ENCODE data around the gene KDM4E. TPM values are rescaled to one million over a fixed set of nuclear protein-coding genes. Genes with fewer than 3 reads are reported as not detected.

The KDM4E gene
- total and polyA plus RNA-seq, 9 of the 15 experiments (the other 6 are each of a cell fraction or from before 2014, with no cell fraction given), result 0.04 TPM; not detected in 8

DNA sequence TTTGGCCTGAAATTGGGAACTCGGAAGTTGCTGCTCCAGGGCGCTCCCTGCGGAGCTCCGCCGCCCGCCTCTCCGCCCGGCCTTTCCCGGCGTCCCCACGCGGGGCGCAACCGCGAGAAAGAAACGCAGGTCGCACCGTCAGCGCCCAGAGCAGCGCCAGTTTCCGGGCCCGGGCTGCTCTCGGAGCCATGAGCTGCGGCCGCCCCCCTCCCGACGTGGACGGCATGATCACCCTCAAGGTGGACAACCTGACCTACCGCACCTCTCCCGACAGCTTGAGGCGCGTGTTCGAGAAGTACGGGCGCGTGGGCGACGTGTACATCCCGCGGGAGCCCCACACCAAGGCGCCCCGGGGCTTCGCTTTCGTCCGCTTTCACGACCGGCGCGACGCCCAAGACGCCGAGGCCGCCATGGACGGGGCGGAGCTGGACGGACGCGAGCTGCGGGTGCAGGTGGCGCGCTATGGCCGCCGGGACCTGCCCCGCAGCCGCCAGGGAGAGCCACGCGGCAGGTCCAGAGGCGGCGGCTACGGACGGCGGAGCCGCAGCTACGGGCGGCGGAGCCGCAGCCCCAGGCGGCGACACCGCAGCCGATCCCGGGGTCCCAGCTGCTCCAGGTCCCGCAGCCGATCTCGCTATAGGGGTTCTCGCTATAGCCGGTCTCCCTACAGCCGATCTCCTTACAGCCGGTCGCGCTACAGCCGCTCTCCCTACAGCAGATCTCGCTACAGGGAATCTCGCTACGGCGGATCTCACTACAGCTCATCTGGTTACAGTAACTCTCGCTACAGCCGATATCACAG, 42.2 kb downstream of the KDM4E start (continued):
- peak in 1 of 2 experiments; percentile 11; a peak in 1 of 4 replicates for TF ChIP-seq SIN3A (IDR thresholded peaks at IDR 0.05; ENCODE audit: borderline replicate concordance in 2 of 2, control insufficient read depth in 1 of 2, low read depth in 2 of 2, low read length in 2 of 2)
- 0 out of 2 replicates have a peak, but pooled peaks have one; percentile 33 for TF ChIP-seq C11orf30 (IDR thresholded peaks at IDR 0.05; ENCODE audit: low read depth)
- TF ChIP-seq MGA (IDR thresholded peaks at IDR 0.05), result peak; percentile 89
- peak; percentile 48 for TF ChIP-seq POLR2H (tag; IDR thresholded peaks at IDR 0.05; ENCODE audit: low read depth)
- TF ChIP-seq MXI1 (IDR thresholded peaks at IDR 0.05; ENCODE audit: low read depth, low read length), result no peak
- 0 out of 2 replicates have a peak, but pooled peaks have one; percentile 37 for TF ChIP-seq RUNX1 (IDR thresholded peaks at IDR 0.05; ENCODE audit: low read depth)
- TF ChIP-seq HDAC1 (IDR thresholded peaks at IDR 0.05), result peak in 1 of 2 experiments; percentile 45; a peak in 2 of 4 replicates
- TF ChIP-seq XRCC5 (IDR thresholded peaks at IDR 0.05; ENCODE audit: low read depth, low read length), result 0 out of 2 replicates have a peak, but pooled peaks have one; percentile 41
- TF ChIP-seq SUPT5H (IDR thresholded peaks at IDR 0.05), result peak; percentile 85
- peak; percentile 27 for TF ChIP-seq FOSL1 (tag; conservative IDR thresholded peaks at IDR 0.05)
- peak; percentile 65 for TF ChIP-seq ZBTB9 (CRISPR knock-in tag; IDR thresholded peaks at IDR 0.05)
- peak; percentile 67; the same call in 1 of the 2 replicates for TF ChIP-seq RBM34 (IDR thresholded peaks at IDR 0.05; ENCODE audit: borderline replicate concordance, insufficient read depth, low read length)
- TF ChIP-seq ZSCAN32 (CRISPR knock-in tag; IDR thresholded peaks at IDR 0.05), result no peak
- peak; percentile 52; the same call in 1 of the 2 replicates for TF ChIP-seq ZNF766 (CRISPR knock-in tag; conservative IDR thresholded peaks at IDR 0.05)
- no peak for TF ChIP-seq XRCC4 (IDR thresholded peaks at IDR 0.05; ENCODE audit: extremely low read depth, insufficient read depth, insufficient read length)

All from K562 (cell line).